ENCODE measurements around the gene RENBP. TPM values are rescaled to one million over a fixed set of nuclear protein-coding genes. Genes with fewer than 3 reads are reported as not detected.

Gene RENBP
- total and polyA plus RNA-seq, 9 of the 15 experiments (the other 6 are each of a cell fraction or from before 2014, with no cell fraction given) = 0.07 to 14.8 (median 10.6) TPM; not detected in 1

DNA sequence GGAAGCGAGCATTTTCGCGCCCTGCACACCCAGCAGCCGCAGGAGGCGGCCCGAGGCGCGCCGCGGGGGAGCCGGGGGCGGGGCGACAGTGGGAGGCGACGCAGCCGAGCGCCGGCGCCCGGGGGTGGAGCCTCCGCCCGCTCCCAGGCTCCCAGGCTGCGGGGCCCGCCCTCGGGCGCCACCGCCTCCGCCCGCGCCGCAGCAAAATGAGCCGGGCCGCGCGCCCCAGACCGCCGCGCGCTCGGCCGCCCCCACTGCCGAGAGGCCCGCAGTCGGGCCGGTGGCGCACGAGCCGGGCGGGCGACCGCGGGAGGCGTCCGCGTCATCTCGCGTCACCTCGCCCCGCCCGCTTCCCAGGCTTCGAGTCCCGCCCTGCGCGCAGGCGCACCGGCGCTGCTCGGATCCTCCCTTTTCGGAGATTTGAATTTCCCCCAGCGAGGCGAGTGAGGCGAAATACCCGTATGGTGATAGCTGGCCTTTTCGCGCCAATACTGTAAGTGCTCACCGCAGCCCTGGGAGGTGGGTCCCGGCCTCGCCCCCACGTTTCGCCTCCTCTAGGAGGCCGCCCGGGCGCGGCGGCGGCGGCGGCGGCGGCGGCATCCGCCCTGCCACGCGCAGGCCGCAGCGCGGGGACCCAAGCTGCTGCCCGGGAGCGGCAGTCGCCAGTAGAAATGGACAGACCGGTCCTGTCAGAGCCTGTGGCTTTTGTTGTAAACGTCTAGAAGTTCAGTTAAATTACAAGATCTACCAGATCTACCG is 28.1 kb upstream of the RENBP start, which contains the start of gene TMEM187 (continued):
- TF ChIP-seq ZNF146 (CRISPR knock-in tag; IDR thresholded peaks at IDR 0.05; ENCODE audit: unreplicated experiment) (no peak), GABPB1 (CRISPR knock-in tag; IDR thresholded peaks at IDR 0.05) (no peak), SMAD4 (CRISPR knock-in tag; conservative IDR thresholded peaks at IDR 0.05) (peak; percentile 27), RBBP5 (IDR thresholded peaks at IDR 0.05; ENCODE audit: borderline replicate concordance, insufficient read depth, low read length, poor library complexity, severe bottlenecking) (no peak), PHF8 (IDR thresholded peaks at IDR 0.05; ENCODE audit: borderline replicate concordance, low read length) (peak; percentile 54; the same call in 1 of the 2 replicates), ZFP36 (IDR thresholded peaks at IDR 0.05; ENCODE audit: low read depth, low read length, partially characterized antibody) (peak; percentile 36), MCM7 (IDR thresholded peaks at IDR 0.05) (no peak), SIN3B (IDR thresholded peaks at IDR 0.05; ENCODE audit: low read depth) (0 out of 2 replicates have a peak, but pooled peaks have one; percentile 13), EWSR1 (IDR thresholded peaks at IDR 0.05; ENCODE audit: borderline replicate concordance, low read depth, partially characterized antibody) (no peak), NCOR1 (IDR thresholded peaks at IDR 0.05) (no peak), MTA1 (IDR thresholded peaks at IDR 0.05; ENCODE audit: borderline replicate concordance) (no peak), ETS1 (conservative IDR thresholded peaks at IDR 0.05; ENCODE audit: control insufficient read depth, low read depth, low read length) (0 out of 2 replicates have a peak, but pooled peaks have one; percentile 23), ZNF3 (CRISPR knock-in tag; IDR thresholded peaks at IDR 0.05) (no peak), CBFA2T3 (IDR thresholded peaks at IDR 0.05) (no peak), CHD4 (IDR thresholded peaks at IDR 0.05; ENCODE audit: insufficient read depth, insufficient replicate concordance, low read depth, low read length, poor library complexity, severe bottlenecking) (no peak), ZNF778 (CRISPR knock-in tag; IDR thresholded peaks at IDR 0.05) (no peak), CREM (IDR thresholded peaks at IDR 0.05; ENCODE audit: low read depth) (peak; percentile 80), ETV1 (tag; conservative IDR thresholded peaks at IDR 0.05; ENCODE audit: low read depth) (no peak), MBD1 (CRISPR knock-in tag; IDR thresholded peaks at IDR 0.05) (no peak), MTA2 (IDR thresholded peaks at IDR 0.05; ENCODE audit: low read depth) (no peak), RFX5 (IDR thresholded peaks at IDR 0.05; ENCODE audit: low read depth, low read length) (no peak), ZNF12 (CRISPR knock-in tag; IDR thresholded peaks at IDR 0.05) (no peak), ZNF184 (CRISPR knock-in tag; IDR thresholded peaks at IDR 0.05) (no peak), NR2F6 (CRISPR knock-in tag; IDR thresholded peaks at IDR 0.05) (no peak), NRF1 (conservative IDR thresholded peaks at IDR 0.05 in 1 of 2, IDR thresholded peaks at IDR 0.05 in 1 of 2) (peak; percentile 93 to 95)
- TF ChIP-seq, protein P1, sequence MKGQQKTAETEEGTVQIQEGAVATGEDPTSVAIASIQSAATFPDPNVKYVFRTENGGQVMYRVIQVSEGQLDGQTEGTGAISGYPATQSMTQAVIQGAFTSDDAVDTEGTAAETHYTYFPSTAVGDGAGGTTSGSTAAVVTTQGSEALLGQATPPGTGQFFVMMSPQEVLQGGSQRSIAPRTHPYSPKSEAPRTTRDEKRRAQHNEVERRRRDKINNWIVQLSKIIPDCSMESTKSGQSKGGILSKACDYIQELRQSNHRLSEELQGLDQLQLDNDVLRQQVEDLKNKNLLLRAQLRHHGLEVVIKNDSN (CRISPR knock-in tag; IDR thresholded peaks at IDR 0.05) = no peak
